MM.1S (cell line): Measurements from ENCODE around the gene EMC6.

Experiments used
- CTCF ChIP-seq: fragments of 300-600 bp; sonication (generic); IDR thresholded peaks from 2 replicates; pipeline ENCODE4 v1.5.1; 2016; ENCODE audit warnings: antibody characterized with exemption, low read length, mixed read lengths
- EZH2 ChIP-seq: fragments of 300-600 bp; sonication (generic); optimal IDR thresholded peaks from 2 replicates; pipeline ENCODE3; 2017; ENCODE audit warnings: low read depth, mild to moderate bottlenecking, antibody characterized with exemption, low read length, mixed read lengths

- TF ChIP-seq EZH2: no peak
- TF ChIP-seq CTCF: no peak
Measured at GRCh38 chr17:3679531-3680126, 11.0 kb downstream of the EMC6 start.
